ENCODE data around the gene NTN5.

- TF ChIP-seq EZH2 (IDR thresholded peaks at IDR 0.05; ENCODE audit: low read depth) (no peak), CTCF (conservative IDR thresholded peaks at IDR 0.05) (no peak)
Measured at GRCh38 chr19:48671446-48671995, 1.3 kb downstream of the NTN5 start.
